GM20431 (cell line): ENCODE results near the gene GASK1A.

ENCODE experiments used
- in situ Hi-C: fragments of 300-500 bp; cut with MseI, MboI; formaldehyde crosslinking; loops from one replicate; pipeline ENCODE4 v1.15.0; 2020; ENCODE audit warnings: low sequenced_read_pairs; ENCODE audit not compliant: unreplicated experiment

The GASK1A gene

GRCh38 chr3:43011638-43012037 lies 32.5 kb downstream of the GASK1A start:
- in situ Hi-C loops: no loop called here

DNA sequence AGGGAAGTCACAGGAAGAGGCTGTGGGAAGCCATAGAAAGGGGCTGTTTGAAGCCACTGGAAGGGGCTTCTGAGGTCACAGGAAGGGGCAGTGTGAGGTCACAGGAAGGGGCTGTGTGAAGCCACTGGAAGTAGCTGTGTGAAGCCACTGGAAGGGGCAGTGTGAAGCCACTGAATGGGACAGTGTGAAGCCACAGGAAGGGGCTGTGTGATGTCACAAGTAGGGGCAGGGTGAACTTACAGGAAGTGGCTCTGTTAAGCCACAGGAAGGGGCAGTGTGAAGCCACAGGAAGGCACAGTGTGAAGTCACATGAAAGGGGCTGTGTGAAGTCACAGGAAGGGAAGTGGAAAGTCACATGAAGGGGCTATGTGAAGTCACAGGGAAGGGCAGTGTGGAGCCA lies 33.1 kb downstream of the GASK1A start:
- in situ Hi-C loops: no loop called here

- in situ Hi-C loops: no loop called here
Observed at GRCh38 chr3:43013256-43013655, 34.1 kb downstream of the GASK1A start.

- in situ Hi-C loops: no loop called here
Observed at GRCh38 chr3:43013743-43014155, 34.6 kb downstream of the GASK1A start.

DNA sequence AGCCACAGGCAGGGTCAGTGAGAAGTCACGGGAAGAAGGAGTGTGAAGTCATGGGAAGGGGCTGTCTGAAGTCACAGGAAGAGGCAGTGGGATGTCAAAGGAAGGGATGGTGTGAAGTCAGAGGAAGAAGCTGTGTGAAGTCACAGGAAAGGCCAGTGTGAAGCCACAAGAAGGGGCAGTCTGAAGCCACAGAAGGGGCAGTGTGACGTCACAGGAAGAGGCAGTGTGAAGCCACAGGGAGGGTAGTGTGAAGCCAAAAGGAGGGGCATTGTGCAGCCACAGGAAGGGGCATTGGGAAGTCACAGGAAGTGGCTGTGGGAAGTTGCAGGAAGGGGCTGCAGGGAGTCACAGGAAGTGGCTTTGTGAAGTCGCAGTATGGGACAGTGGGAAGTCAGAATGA lies 35.1 kb downstream of the GASK1A start:
- in situ Hi-C loops: no loop called here

DNA sequence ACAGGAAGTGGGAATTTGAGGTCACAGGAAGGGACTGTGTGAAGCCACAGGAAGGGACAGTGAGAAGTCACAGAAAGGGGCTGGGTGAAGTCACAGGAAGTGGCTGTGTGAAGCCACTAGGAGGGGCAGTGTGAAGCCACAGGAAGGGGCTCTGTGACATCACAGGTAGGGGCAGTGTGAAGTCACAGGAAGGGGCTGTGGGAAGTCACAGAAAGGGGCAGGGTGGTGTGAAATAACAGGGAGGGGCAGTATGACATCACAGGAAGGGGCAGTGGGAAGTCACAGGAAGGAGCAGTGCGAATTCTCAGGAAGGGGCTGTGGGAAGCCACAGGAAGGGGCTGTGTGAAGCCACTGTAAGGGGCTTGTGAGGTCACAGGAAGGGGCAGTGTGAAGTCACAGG lies 35.8 kb downstream of the GASK1A start:
- in situ Hi-C loops: no loop called here

DNA sequence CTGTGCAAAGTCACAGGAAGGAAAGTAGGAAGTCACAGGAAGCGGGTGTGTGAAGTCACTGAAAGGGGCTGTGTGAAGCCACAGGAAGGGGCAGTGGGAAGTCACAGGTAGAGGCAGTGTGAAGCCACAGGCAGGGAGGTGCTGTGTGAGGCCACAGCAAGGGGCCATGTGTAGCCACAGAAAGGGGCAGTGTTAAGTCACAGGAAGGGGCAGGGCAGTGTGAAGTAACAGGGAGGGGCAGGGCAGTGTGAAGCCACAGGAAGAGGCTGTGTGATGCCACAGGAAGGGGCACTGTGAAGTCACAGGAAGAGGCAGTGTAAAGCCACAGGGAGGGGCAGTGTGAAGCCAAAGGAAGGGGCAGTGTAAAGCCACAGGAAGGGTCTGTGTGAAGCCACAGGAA lies 36.5 kb downstream of the GASK1A start:
- in situ Hi-C loops: no loop called here

- in situ Hi-C loops: no loop called here
Observed at GRCh38 chr3:43015991-43016865, 37.1 kb downstream of the GASK1A start.

DNA sequence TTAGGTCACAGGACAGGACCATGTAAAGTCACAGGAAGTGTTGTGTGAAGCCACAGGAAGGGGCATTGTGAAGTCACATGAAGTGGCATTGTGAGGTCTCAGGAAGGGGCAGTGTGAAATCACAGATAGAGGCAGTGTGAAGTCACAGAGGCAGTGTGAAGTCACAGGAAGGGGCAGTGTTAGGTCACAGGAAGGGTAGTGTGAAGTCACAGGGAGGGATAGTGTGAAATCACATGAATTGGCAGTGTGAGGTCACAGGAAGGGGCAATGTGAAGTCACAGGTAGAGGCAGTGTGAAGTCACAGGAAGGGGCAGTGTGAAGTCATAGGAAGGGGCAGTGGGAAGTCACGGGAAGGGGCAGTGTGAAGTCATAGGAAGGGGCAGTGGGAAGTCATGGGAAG lies 37.9 kb downstream of the GASK1A start:
- in situ Hi-C loops: no loop called here

DNA sequence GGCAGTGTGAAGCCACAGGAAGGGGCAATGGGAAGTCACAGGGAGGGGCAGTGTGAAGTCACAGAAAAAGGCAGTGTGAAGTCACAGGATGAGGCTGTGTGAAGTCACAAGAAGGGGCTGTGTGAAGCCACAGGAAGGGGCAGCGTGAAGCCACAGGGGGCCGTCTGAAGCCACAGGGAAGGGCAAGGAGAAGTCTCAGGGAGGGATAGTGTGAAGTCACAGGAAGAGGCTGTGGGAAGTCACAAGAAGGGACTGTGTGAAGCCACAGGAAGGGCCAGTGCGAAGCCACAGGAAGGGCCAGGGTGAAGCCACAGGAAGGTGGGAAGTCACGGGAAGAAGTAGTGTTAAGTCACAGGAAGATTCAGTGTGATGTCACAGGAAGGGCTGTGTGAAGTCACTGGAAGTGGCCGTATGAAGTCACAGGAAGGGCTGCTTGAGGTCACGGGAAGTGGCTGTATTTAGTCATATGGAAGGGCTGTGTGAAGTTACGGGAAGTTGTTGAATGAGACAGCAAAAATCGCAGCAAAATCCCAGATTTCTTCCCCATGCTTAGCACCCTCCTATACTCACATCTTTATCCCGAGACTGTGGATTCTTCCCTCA lies 38.6 kb downstream of the GASK1A start:
- in situ Hi-C loops: no loop called here

- in situ Hi-C loops: no loop called here
Observed at GRCh38 chr3:43018246-43018645, 39.1 kb downstream of the GASK1A start.

- in situ Hi-C loops: no loop called here
Observed at GRCh38 chr3:43019006-43019809, 40.1 kb downstream of the GASK1A start.

DNA sequence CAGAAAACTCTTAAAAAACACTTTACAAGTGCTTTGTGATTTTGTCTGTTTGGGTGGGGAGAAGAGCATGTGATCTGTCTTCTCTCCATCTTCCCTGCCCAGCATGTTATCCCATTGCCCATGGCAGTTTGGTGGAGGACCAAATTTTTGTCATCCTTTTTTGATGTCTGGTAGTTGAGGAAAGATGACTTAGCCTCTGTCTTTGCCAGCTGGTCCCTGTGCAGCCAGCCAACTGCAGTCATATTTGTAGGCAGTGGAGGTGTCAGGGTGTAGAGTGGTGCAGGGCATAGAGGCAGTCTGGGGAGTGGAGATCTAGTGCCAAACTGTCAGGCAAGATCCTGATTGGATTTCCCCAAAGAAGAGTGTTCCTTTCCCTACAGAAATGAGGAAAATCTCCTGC lies 40.7 kb downstream of the GASK1A start:
- in situ Hi-C loops: no loop called here

- in situ Hi-C loops: no loop called here
Observed at GRCh38 chr3:43021186-43021585, 42.1 kb downstream of the GASK1A start.

GRCh38 chr3:43022121-43022520 lies 43.0 kb downstream of the GASK1A start:
- in situ Hi-C loops: no loop called here

DNA sequence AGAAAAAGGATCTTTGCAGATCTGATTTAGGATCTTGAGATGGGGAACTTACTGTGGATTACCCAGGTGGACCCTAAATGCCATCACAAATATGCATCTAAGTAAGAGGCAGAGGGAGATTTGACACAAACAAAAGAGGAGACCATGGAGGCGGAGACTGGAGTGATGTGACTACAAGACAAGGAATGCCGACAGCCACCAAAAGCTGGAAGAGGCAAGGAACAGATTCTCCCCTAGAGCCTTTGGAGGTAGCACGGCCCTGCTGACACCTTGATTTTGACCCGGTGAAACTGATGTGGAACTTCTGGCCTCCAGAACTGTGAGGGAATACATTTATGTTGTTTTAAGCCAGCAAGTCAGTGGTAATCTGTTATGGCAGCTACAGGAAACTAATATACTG lies 44.0 kb downstream of the GASK1A start:
- in situ Hi-C loops: no loop called here

DNA sequence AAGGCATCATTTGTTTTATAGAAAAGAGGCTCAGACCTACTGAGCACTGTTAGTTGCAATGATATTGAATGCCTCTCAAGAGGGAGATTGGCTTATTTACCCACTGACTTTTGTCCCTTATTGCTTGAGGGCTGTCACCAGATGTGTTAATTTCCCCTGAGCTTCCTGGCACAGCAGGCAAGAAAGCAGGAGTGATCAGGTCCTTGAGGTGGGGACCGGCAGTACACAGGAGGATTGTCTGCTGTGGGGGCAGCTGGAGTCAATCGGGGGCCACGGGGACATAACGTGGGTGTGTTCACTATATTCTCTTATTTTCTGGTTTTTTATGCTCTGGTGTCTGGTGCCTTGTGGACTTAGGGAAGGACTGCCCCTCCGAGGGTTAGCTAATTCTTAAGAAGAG lies 44.6 kb downstream of the GASK1A start:
- in situ Hi-C loops: no loop called here

GRCh38 chr3:43024181-43024885 lies 45.2 kb downstream of the GASK1A start:
- in situ Hi-C loops: no loop called here

DNA sequence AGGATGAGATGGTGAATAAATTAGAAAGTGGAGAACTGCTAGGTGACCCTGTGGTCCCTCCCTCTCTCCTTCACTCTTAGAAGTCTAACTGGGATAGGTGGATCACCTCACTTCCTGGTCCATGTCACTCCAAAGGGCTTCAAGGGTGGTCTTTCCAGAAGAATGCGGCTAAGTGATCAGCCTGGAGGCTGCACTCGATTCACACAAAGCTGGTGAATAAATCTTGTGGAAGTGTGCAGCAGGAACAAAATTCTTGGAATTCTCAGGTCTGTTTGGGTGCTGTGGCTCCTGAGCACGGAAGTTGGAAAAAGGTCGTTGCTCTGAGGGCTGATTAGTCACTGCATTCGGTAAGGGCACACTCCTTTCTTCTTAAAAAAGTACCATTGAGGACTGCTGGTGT lies 46.3 kb downstream of the GASK1A start:
- in situ Hi-C loops: no loop called here

GRCh38 chr3:43028001-43028400 lies 48.9 kb downstream of the GASK1A start:
- in situ Hi-C loops: no loop called here
